Heart left ventricle (tissue), 16 donors: ENCODE measurements around the gene STK16. TPM values are rescaled to one million over a fixed set of nuclear protein-coding genes. Genes with fewer than 3 reads are reported as not detected.

Experiments
- ATAC-seq, 4 donors: fragments of 200-7000 bp; cut with Tn5 transposase; one replicate each; pipeline ENCODE4 v1.9.1; 2020 to 2022; ENCODE audit warnings: moderate library complexity in 4 of 4, mild to moderate bottlenecking in 3 of 4, moderate number of reproducible peaks in 1 of 4
- DNase-seq, 5 donors: peaks; one replicate each; pipeline ENCODE4 v3.0.0-alpha.2; 2020
- H3K27ac ChIP-seq, 12 donors: fragments of 200-600 bp; sonication (generic) in 4 of 12; one replicate each; pipeline versions ENCODE4 v1.5.0 to v1.8.0; 2016 to 2022; ENCODE audit warnings: mild to moderate bottlenecking in 2 of 12
- H3K27me3 ChIP-seq, 9 donors: fragments of 200-600 bp; sonication (generic) in 2 of 9; one replicate each; pipeline versions ENCODE4 v1.5.1 to v1.8.0; 2016 to 2022; ENCODE audit warnings: mild to moderate bottlenecking in 3 of 9
- H3K36me3 ChIP-seq, 9 donors: fragments of 200-600 bp; sonication (generic) in 2 of 9; one replicate each; pipeline versions ENCODE4 v1.5.0 to v1.8.0; 2018 to 2022; ENCODE audit warnings: mild to moderate bottlenecking in 2 of 9
- H3K4me1 ChIP-seq, 12 donors: fragments of 200-600 bp; sonication (generic) in 4 of 12; one replicate each; pipeline versions ENCODE4 v1.5.0 to v1.8.0; 2016 to 2022; ENCODE audit warnings: mild to moderate bottlenecking in 3 of 12
- H3K4me3 ChIP-seq, 12 donors: fragments of 200-600 bp; sonication (generic) in 4 of 12; one replicate each; pipeline versions ENCODE4 v1.5.0 to v1.8.0; 2017 to 2022; ENCODE audit warnings: mild to moderate bottlenecking in 9 of 12, moderate library complexity in 4 of 12
- H3K9me3 ChIP-seq, 12 donors: fragments of 200-600 bp; sonication (generic) in 4 of 12; one replicate each; pipeline versions ENCODE4 v1.5.0 to v1.8.0; 2016 to 2022; ENCODE audit warnings: mild to moderate bottlenecking in 1 of 12
- POLR2A ChIP-seq, 2 donors: fragments of 450-650 bp; IDR thresholded peaks; one replicate each; pipeline ENCODE4 v1.6.1; 2017; ENCODE audit warnings: antibody characterized with exemption in 2 of 2, mild to moderate bottlenecking in 2 of 2, moderate library complexity in 2 of 2
- WGBS, 4 donors: extraction: QIAGEN DNeasy Blood & Tissue Kit in 2 of 4; methylation state at CpG; one replicate each; pipeline versions ENCODE4 v1.1.5 to v1.1.7; 2013 to 2018; 5-methylcytosine and 5-hydroxymethylcytosine counted together
- intact Hi-C, 10 donors: fragments of 100-400 bp; cut with DNase I; formaldehyde crosslinking; loops; one replicate each; pipeline versions ENCODE4 v1.11.1 to v1.14.2; 2022
- microRNA counts, 2 donors: library from miRNA; unstranded; fragments of <30 nt; microRNA quantifications; one replicate each; lab custom pipeline; 2016
- microRNA-seq, 4 donors: library from miRNA; unstranded; fragments of <30 nt; microRNA quantifications; one replicate each; pipeline versions ENCODE4 to v1.2.0, GENCODE V29; 2017 to 2020
- polyA plus RNA-seq, 2 donors: library from polyadenylated mRNA; stranded (reverse); fragments of 200-250 nt; gene quantifications; one replicate each; pipeline ENCODE4 v1.2.3, GENCODE V29; 2013
- total RNA-seq, 9 donors: library from RNA; depleted of rRNA in 2 of 9; stranded (reverse); fragments of >200 nt in 2 of 9; fragmentation: NEBNext Ultra II Directional in 3 of 9; extraction: Animal tissue kit (Norgen Biotek cat#: 25700) in 3 of 9; gene quantifications; one replicate each; pipeline versions ENCODE4 v1.1.0 to v1.2.4, GENCODE V29; 2016 to 2023
- TF ChIP-seq, protein P1 (sequence below), 12 donors: fragments of 200-600 bp; sonication (generic) in 4 of 12; IDR thresholded peaks; one replicate each; pipeline versions ENCODE4 v1.5.0 to v1.8.0; 2018 to 2022; ENCODE audit warnings: antibody characterized with exemption in 12 of 12, mild to moderate bottlenecking in 5 of 12
- donor health status: ischemic (EF 13 %, LVEDD 7.1; RV severe dilation, severe dysfunction).
- donor health status: healthy with polysubstance abuse.
- donor health status: DM: no; HTN: yes; CAD: no.
- donor health status: DM: no; HTN: no; CAD: no.
- donor health status: ischemic (EF 25% LVEDD 6.9; RV normal size, moderate dysfunction).
- donor health status: ischemic (EF 25% LVEDD 5.7; RV mildly dilated, moderate dysfunction).
- donor health status: healthy.
- donor health status: DM: yes; HTN: yes; CAD: no.
- donor health status: ischemic (EF 35%, LVEDD 5.7; RV mildly dilated, moderate dysfunction).
- donor health status: nonischemic (EF 11% LVEDD 7.7; RV severe dilation, severe dysfunction).
- donor health status: DM: yes; HTN: yes; CAD: no.
- donor health status: PGD.
- donor health status: ischemic (EF 29% LVEDD 5.4; RV normal size, mild dysfunction).
- donor health status: nonischemic (EF 23%, LVEDD 6.1; RV moderate dilation, normal function).

STK16 gene
- total and polyA plus RNA-seq, 11 donors, result 13.8 to 31.6 (median 19.1) TPM

DNA sequence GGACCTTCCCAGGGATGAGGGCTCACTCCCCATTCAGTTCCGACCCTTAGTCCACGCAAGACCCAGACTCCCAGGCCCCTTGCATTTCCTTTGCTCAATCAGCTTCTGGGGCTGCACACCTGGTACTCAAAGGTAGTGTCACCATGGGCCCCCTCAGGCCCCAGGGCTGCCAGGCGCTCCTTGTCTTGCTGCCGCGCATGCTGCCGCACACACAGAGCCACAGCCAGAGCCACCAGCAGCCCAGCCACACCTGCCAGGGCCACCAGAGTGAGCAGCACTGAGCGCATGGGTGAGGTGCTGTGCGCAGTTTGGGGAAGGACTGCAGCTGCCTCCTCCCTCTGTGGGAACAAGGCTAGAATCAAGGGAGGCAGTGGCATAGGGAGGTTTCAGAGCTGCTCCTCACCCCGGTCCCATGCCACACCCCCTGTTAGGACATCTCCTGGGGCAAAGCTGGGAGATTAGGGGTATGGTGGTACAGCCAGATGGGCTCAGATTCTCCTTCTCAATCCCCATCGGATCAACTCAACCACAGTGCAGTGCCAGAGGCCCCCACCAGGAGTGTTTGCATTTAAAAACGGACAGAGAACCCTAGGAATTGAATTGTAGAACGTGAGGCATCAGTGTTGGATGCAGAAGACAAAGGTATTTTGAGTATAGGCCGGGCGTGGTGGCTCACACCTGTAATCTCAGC, 52.6 kb downstream of the STK16 start:
- Histone ChIP-seq H3K27ac (no peak overlapping the region), H3K27me3 (peaks cover 0 to 29% (median 8%) of the 10 kb centered on the region in 9 donors), H3K4me3 (no peak overlapping the region), H3K4me1 (peaks cover 0 to 20% (median 9%) of the 10 kb centered on the region in 12 donors), H3K36me3 (no peaks in the 10 kb centered on the region), H3K9me3 (no peaks in the 10 kb centered on the region)
- no peak for TF ChIP-seq POLR2A (IDR thresholded peaks at IDR 0.05)
- TF ChIP-seq, protein P1, sequence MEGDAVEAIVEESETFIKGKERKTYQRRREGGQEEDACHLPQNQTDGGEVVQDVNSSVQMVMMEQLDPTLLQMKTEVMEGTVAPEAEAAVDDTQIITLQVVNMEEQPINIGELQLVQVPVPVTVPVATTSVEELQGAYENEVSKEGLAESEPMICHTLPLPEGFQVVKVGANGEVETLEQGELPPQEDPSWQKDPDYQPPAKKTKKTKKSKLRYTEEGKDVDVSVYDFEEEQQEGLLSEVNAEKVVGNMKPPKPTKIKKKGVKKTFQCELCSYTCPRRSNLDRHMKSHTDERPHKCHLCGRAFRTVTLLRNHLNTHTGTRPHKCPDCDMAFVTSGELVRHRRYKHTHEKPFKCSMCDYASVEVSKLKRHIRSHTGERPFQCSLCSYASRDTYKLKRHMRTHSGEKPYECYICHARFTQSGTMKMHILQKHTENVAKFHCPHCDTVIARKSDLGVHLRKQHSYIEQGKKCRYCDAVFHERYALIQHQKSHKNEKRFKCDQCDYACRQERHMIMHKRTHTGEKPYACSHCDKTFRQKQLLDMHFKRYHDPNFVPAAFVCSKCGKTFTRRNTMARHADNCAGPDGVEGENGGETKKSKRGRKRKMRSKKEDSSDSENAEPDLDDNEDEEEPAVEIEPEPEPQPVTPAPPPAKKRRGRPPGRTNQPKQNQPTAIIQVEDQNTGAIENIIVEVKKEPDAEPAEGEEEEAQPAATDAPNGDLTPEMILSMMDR (IDR thresholded peaks at IDR 0.05), result no peak
- intact Hi-C loops, result loop anchor here in 9 of 10 donors (1.0 to 10.0 kb wide), 13 partner anchors 21 to 243 kb away; partner anchors contain the start of genes NHEJ1 (in 7 of the 9), CNPPD1 (in 3 of the 9), RETREG2 (in 3 of the 9) and DNPEP (in 2 of the 9)
- DNase-seq, result no peak
- 75 to 85% (median 83%) methylated on average over 10 to 14 of the region's 14 CpGs for WGBS, 4 donors
- no peak for ATAC-seq

DNA sequence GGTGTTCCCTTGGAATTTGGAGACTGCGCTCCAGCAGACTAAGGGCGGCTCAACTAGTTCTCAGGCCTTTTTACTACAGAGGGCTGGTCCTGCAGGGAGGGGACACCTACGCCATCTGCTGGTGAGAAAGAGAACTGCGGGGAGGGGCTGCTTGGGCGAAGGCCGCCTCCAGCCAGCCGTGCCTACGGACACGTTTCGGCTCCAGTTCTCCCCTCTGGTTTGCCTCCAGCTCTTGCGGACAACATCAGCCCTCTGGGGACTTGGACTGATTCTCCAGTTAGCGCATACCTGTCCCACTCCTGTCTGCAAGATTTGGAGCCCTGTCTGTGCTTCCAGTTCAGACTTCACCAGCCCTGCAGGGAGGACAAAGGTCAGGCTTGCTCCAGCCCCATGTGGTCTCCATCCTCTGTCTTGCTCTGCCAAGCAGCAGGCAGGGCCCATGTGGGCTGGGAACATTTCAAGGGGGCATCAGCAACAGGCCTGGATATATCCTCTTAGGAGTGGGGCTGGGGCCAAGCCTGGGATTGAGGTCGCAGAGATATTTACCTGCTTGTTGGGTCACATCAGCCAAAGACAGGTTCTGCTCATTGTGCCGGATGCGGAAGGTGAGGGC, 53.6 kb downstream of the STK16 start:
- H3K4me1 ChIP-seq, result peaks cover 0 to 19% (median 9%) of the 10 kb centered on the region in 12 donors
- no peaks in the 10 kb centered on the region for H3K36me3 ChIP-seq
- TF ChIP-seq POLR2A (IDR thresholded peaks at IDR 0.05), result no peak
- TF ChIP-seq, protein P1 (IDR thresholded peaks at IDR 0.05), result peak; percentile 96 to 100 (median 98)
- ATAC-seq (peak; percentile 69 to 79 (median 72)), DNase-seq (peak; percentile 82 to 91 (median 85))
- H3K27me3 ChIP-seq, result peaks cover 0 to 29% (median 8%) of the 10 kb centered on the region in 9 donors
- no peak overlapping the region for H3K27ac ChIP-seq
- WGBS, 4 donors, result 19 to 30% (median 22%) methylated on average over 9 to 15 of the region's 15 CpGs
- H3K4me3 ChIP-seq, result no peak overlapping the region
- no peaks in the 10 kb centered on the region for H3K9me3 ChIP-seq
- intact Hi-C loops, result loop anchor here in 8 of 10 donors (1.0 to 10.0 kb wide), 11 partner anchors 22 to 244 kb away; partner anchors contain the start of genes NHEJ1 (in 7 of the 8), CNPPD1 (in 3 of the 8), RETREG2 (in 3 of the 8) and DNPEP (in 2 of the 8)

DNA sequence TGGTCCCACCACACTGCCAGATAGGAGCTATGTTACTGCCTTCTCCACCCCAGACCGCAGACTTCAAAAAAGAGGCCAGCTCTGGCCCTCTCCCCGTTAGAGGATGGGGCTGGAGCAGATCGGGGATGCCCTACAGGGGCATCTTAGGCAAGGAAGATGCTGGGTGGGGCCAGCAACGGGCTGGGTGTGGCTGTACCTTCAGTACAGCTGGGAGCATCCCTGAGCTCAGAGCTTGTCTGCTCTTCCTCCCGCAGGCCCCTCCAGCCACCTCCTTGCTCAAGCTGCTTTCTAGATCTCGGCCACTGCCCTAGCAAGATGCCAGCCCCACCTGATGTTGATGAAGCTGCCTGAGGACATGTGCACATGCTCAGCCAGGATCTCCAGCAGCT, 54.1 kb downstream of the STK16 start:
- Histone ChIP-seq H3K27me3 (peaks cover 0 to 31% (median 8%) of the 10 kb centered on the region in 9 donors), H3K36me3 (no peaks in the 10 kb centered on the region), H3K4me3 (no peak overlapping the region), H3K9me3 (no peaks in the 10 kb centered on the region), H3K27ac (no peak overlapping the region), H3K4me1 (peaks cover 0 to 14% (median 6%) of the 10 kb centered on the region in 12 donors)
- 74 to 82% (median 79%) methylated on average over 5 to 6 of the region's 6 CpGs for WGBS, 4 donors
- intact Hi-C loops, result loop anchor here in 8 of 10 donors (2.0 to 10.0 kb wide), 9 partner anchors 55 to 245 kb away; partner anchors contain the start of genes NHEJ1 (in 4 of the 8), CNPPD1 (in 3 of the 8), RETREG2 (in 3 of the 8) and DNPEP (in 2 of the 8)
- TF ChIP-seq, protein P1 (IDR thresholded peaks at IDR 0.05), result no peak
- no peak for TF ChIP-seq POLR2A (IDR thresholded peaks at IDR 0.05)
- no peak for ATAC-seq
- no peak for DNase-seq

MicroRNAs within 50 kb of the gene (microRNA counts, 767-probe panel; counts per million panel counts)
- microRNA hsa-miR-153 (lab: Ali Mortazavi, UCI), result 1,023 to 1,986 counts per million in 2 donors

Small RNA genes lying within 50 kb of the gene (microRNA-seq; reads per million reads assigned to microRNA genes)
- gene MIR153-1, result 0 to 0.77 (median 0) reads per million in 4 donors

Other genes with a start within 250 kb of the STK16 start
- under 1 TPM in 1 of 9 donors, not detected in 8; 0.04 TPM for gene CFAP65, start 204.0 kb upstream of the STK16 start, total RNA-seq
- not detected for gene CFAP65, start 204.0 kb upstream of the STK16 start, polyA plus RNA-seq
- gene IHH, start 184.6 kb upstream of the STK16 start, total RNA-seq, result not detected
- not detected for gene IHH, start 184.6 kb upstream of the STK16 start, polyA plus RNA-seq
- 10 to 100 TPM in 1 of 9 donors, 1 to 10 TPM in 8; 4.6 to 13.2 (median 8.0) TPM for gene NHEJ1, start 84.7 kb upstream of the STK16 start, total RNA-seq
- 10 to 100 TPM in 1 of 2 donors, 1 to 10 TPM in 1; 3.7 to 17.0 TPM for gene NHEJ1, start 84.7 kb upstream of the STK16 start, polyA plus RNA-seq
- under 1 TPM in 8 of 9 donors, not detected in 1; 0.12 to 0.92 (median 0.44) TPM for gene SLC23A3, start 75.5 kb upstream of the STK16 start, total RNA-seq
- under 1 TPM; 0.17 to 0.84 TPM for gene SLC23A3, start 75.5 kb upstream of the STK16 start, polyA plus RNA-seq
- 10 to 100 TPM; 40.1 to 81.8 (median 57.2) TPM for gene CNPPD1, start 68.6 kb upstream of the STK16 start, total RNA-seq
- gene CNPPD1, start 68.6 kb upstream of the STK16 start, polyA plus RNA-seq, result 100 to 1,000 TPM in 1 of 2 donors, 10 to 100 TPM in 1; 37.3 to 118 TPM
- gene RETREG2, start 67.2 kb upstream of the STK16 start, total RNA-seq, result 10 to 100 TPM; 28.3 to 55.8 (median 38.2) TPM
- 10 to 100 TPM; 13.4 to 56.0 TPM for gene RETREG2, start 67.2 kb upstream of the STK16 start, polyA plus RNA-seq
- 10 to 100 TPM; 13.9 to 32.3 (median 23.5) TPM for gene ZFAND2B, start 38.7 kb upstream of the STK16 start, total RNA-seq
- gene ZFAND2B, start 38.7 kb upstream of the STK16 start, polyA plus RNA-seq, result 10 to 100 TPM; 17.6 to 35.7 TPM
- 10 to 100 TPM; 12.1 to 28.1 (median 17.9) TPM for gene ABCB6, start 26.5 kb upstream of the STK16 start, total RNA-seq
- gene ABCB6, start 26.5 kb upstream of the STK16 start, polyA plus RNA-seq, result 10 to 100 TPM; 25.3 to 30.4 TPM
- gene ATG9A, start 15.8 kb upstream of the STK16 start, total RNA-seq, result 100 to 1,000 TPM in 3 of 9 donors, 10 to 100 TPM in 6; 62.8 to 147 (median 83.5) TPM
- gene ATG9A, start 15.8 kb upstream of the STK16 start, polyA plus RNA-seq, result 100 to 1,000 TPM in 1 of 2 donors, 10 to 100 TPM in 1; 28.3 to 133 TPM
- 10 to 100 TPM; 14.0 to 36.8 (median 28.0) TPM for gene ANKZF1, start 15.7 kb upstream of the STK16 start, total RNA-seq
- gene ANKZF1, start 15.7 kb upstream of the STK16 start, polyA plus RNA-seq, result 10 to 100 TPM; 15.2 to 22.5 TPM
- gene GLB1L, start within 50 bp of the STK16 start, total RNA-seq, result 1 to 10 TPM; 1.6 to 7.9 (median 2.5) TPM
- gene GLB1L, start within 50 bp of the STK16 start, polyA plus RNA-seq, result 1 to 10 TPM; 1.3 to 1.8 TPM
- gene TUBA4B, start 7.8 kb downstream of the STK16 start, total RNA-seq, result not detected
- not detected for gene TUBA4B, start 7.8 kb downstream of the STK16 start, polyA plus RNA-seq
- 100 to 1,000 TPM; 137 to 381 (median 193) TPM for gene TUBA4A, start 8.4 kb downstream of the STK16 start, total RNA-seq
- 100 to 1,000 TPM; 189 to 362 TPM for gene TUBA4A, start 8.4 kb downstream of the STK16 start, polyA plus RNA-seq
- gene DNAJB2, start 33.9 kb downstream of the STK16 start, total RNA-seq, result 10 to 100 TPM; 61.3 to 95.4 (median 74.9) TPM
- gene DNAJB2, start 33.9 kb downstream of the STK16 start, polyA plus RNA-seq, result 100 to 1,000 TPM in 1 of 2 donors, 10 to 100 TPM in 1; 66.5 to 181 TPM
- gene PTPRN, start 63.9 kb downstream of the STK16 start, total RNA-seq, result under 1 TPM in 3 of 9 donors, not detected in 6; 0.19 to 0.93 (median 0.59) TPM
- under 1 TPM in 1 of 2 donors, not detected in 1; 0.12 TPM for gene PTPRN, start 63.9 kb downstream of the STK16 start, polyA plus RNA-seq
- gene RESP18, start 87.3 kb downstream of the STK16 start, total RNA-seq, result not detected
- not detected for gene RESP18, start 87.3 kb downstream of the STK16 start, polyA plus RNA-seq
- 100 to 1,000 TPM in 1 of 9 donors, 10 to 100 TPM in 8; 61.8 to 101 (median 73.4) TPM for gene DNPEP, start 142.4 kb downstream of the STK16 start, total RNA-seq
- gene DNPEP, start 142.4 kb downstream of the STK16 start, polyA plus RNA-seq, result 10 to 100 TPM; 61.3 to 69.6 TPM
- over 10,000 TPM in 8 of 9 donors, 1,000 to 10,000 TPM in 1; 9,618 to 28,674 (median 17,979) TPM for gene DES, start 172.9 kb downstream of the STK16 start, total RNA-seq
- over 10,000 TPM; 15,024 to 19,385 TPM for gene DES, start 172.9 kb downstream of the STK16 start, polyA plus RNA-seq
- gene SPEG, start 189.4 kb downstream of the STK16 start, total RNA-seq, result 100 to 1,000 TPM in 6 of 9 donors, 10 to 100 TPM in 3; 93.6 to 150 (median 114) TPM
- gene SPEG, start 189.4 kb downstream of the STK16 start, polyA plus RNA-seq, result 10 to 100 TPM; 64.8 to 92.2 TPM